GM11168 (cell line): ENCODE measurements around the gene ANKS1B.
"Not testable (repeated sequence)": the region's sequence is repeated elsewhere in the genome, so short reads cannot be mapped to it uniquely, and the experiment has no call there.

Experiments
- in situ Hi-C: fragments of 300-500 bp; cut with MboI; formaldehyde crosslinking; loops from one replicate; pipeline ENCODE4 v1.12.0; 2022; ENCODE audit warnings: low sequenced_read_pairs; ENCODE audit not compliant: unreplicated experiment

Gene ANKS1B

DNA sequence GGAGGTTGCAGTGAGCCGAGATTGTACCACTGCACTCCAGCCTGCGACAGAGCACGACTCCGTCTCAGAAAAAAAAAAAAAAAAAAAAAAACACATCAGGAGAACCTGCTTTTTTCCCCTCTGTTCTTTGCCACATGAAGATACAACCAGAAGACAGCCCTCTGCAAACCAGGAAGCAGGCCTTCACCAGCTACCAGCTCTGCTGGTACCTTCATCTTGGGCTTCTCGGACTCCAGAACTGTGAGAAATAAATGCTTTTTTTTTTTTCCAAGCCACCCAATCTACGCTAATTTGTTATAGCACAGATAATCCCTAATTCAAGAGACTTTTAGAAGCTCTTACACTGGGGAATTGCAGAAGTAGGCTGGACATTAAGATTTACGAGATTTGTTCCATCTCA is 216.0 kb downstream of the ANKS1B start:
- in situ Hi-C loops: no loop called here

DNA sequence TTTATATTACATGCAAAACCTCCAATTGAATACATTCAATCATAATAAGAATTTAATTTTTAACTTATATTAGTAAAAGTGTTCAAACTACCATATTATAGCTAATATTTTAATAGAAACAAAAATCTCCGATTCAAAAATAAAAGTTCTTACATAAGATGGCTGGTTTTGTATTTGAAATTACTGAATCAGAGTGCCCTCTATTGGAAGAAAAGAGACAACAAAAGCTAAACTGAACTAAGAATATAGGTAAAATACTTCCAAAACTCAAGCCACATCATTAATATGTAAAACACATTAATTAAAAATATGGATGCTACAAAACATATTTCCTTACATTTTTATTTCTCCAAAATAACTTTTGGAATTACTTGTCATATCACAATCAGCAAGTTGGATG is 216.9 kb downstream of the ANKS1B start:
- in situ Hi-C loops: no loop called here

DNA sequence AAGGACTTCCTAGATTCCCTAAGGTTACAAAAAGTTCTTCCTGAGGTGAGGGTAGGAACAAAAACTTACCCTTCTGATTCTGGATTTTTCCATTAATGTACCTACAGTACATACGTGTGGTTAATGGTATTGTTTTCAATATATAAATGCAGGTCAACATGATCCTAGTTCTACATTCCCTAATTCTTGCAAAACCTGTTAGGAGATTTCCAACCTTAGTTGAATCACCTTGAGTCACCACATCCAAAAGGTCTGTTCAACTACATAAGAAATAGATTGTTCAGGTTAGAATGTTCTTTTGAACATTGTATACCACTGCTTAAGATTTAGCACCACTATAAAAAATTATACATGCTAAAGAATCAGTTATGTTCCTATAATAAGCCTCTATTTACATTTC is 218.3 kb downstream of the ANKS1B start:
- in situ Hi-C loops: no loop called here

DNA sequence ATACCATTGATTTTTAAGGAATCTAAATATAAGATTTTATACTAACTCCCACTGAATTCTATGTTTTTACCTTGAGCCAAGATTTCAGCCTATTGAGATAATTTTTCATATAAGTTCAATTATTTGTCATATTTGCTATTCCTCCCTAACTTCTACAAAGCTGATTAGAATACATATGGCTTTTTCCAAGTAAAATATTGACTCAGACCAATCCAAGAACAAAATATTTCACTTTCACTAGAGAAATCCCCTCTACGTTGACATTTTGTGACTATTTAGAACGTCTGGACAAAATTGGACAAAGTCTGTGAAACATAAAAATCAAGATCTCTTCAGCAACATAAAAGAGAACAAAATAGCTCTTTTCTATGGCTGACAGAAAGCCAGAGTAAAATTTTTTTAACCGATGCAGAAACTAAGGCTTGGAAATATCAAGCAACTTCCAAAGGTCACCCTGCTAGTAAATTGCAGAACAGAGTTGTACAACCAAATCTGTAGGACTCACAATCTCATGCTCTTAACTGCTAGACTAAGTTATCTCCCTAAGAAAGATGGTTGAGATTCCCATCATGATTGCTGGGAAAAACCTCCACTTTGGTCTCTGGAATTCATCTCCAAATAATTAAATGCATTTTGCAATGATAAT is 219.1 kb downstream of the ANKS1B start:
- in situ Hi-C loops: no loop called here

DNA sequence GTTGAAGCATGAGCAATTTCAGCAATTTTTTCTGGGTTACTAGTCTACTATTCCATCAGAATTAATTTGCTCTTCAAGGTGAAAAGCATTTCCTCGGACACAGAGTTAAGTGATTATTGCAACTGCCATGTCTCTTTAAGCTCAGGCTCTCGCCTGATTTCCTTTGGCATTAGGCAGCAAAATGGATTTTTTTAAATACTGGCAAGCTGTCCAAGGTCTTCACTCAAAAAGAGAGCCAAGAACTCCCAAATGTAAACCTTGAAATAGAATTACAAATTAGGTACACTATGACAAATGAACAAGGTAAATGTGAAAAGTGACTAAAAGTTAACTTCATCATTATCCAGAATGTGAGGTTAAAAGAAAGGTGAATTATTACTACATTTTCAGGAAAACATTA is 225.3 kb downstream of the ANKS1B start:
- in situ Hi-C loops: no loop called here

DNA sequence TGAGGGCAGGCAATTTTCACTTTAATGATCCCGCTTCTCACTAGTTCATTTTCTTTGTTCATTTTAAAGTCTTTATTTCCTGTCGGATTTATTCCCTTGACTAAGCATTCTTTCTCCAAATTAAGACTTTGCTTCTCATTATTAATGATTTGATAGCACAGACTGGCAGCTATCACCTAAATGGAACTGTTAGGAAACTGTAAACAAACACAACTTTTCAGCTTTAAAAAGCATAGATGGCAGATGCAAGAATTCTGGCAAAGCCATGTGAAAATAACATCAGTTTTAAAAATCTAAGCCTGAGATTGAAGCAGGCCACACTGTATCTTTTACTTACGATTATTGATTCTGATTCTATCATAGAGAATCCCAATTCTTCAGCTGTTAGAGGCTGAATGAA is 225.7 kb downstream of the ANKS1B start:
- in situ Hi-C loops: no loop called here

DNA sequence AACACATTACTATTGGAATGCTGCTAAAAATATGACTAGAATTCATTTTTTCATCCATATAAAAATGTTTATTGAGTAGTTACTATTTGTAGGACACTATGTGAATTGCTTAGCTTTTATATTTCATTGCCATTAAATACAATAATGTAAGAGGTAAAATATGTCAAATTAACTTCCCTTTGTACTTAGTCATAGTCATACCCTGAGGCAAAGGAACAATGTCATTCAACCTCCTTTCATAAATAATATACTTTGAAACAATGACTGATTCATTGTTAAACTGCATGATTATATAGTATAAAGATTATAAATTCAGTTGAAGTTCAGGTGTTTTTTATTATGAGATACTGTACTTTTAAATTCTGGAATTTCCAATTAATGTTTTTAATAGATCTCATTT is 232.0 kb downstream of the ANKS1B start:
- in situ Hi-C loops: no loop called here

DNA sequence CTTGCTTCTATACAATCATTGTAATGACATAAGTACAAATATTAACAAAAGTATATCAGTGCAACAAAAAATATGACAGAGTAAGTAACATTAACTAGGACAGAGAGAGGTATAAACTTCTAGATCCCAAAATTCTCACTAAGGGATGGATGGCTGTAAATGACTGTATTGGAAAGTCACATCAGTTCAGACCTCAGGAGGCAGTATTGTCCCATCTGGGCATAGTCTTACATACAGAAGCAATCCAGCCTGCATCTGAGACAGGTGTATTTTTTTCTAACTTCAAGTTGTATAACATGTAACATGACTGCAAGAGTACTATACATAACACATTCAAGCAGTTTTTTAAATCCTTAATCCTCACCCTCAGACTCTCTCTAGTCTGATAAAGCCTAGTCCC is 238.2 kb downstream of the ANKS1B start:
- in situ Hi-C loops: no loop called here

DNA sequence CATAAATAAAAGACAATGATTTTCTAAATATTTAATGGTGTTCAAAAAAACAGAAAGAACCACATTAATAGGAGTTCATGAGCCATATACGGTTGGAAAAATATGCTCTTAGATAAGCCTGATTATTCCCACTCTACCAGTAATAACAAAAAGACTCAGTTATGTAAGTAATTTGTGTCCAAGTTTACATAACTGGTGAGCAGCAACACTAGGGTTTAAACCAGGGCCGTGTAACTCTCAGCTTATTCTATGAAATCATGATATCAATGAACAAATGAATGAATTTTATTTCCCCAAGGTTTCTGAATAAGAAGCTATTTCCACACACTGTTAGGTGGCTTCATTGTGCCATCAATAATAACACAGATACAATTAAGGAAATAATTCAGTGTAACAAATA is 238.8 kb downstream of the ANKS1B start:
- in situ Hi-C loops: no loop called here

DNA sequence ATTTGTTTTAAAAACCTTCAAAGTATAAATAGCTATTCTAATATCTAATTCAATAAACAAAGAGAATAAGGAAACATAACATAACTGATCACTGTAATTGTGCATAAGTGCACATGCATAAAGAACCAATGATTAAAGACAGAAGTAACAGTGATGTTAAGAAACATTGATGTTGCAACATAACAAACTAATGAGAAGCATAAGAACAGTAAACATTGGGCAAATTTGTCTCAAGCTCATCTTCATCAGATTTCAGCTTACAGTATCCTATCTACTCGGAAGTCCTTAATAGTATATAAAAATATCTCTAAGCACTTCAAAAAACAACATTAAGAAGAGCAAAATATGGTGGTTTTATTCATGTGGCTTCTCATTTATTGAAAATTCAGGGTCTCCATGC is 239.6 kb downstream of the ANKS1B start:
- in situ Hi-C loops: no loop called here

DNA sequence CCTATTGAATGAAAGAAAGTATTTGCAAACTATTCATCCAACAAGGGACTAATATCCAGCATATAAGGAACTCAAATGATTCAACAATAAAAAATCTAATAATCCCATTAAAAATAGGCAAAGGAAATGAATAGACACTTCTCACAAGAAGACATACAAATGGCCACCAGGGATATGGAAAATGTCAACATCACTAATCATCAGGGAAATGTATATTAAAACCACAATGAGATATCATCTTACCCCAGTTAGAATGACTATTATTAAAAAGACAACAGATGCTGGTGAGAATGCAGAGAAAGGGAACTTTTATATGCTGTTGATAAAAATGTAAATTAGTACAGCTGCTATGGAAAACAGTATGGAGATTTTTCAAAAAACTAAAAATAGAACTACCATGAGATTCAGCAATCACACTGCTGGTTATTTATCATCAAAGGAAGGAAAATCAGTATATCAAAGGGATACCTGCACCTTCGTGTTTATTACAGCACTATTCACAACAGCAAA is 247.9 kb downstream of the ANKS1B start:
- in situ Hi-C loops: no loop called here

DNA sequence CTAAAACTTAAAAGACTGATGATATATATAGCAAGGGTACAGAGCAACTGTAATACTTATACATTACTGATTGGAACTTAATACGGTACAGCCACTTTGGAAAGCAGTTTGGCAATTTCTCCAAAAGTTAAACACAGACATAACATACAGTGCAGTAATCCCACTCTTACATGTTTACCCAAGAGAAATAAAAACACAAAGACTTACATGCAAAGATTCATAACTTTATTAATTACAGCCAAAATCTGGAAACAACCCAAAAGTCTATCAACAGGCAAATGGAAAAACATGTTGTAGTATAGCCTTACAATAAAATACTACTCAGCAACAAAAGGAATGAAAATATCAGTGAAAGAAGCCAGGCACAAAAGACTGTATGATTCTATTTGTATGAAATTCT is 252.6 kb downstream of the ANKS1B start:
- in situ Hi-C loops: no loop called here

DNA sequence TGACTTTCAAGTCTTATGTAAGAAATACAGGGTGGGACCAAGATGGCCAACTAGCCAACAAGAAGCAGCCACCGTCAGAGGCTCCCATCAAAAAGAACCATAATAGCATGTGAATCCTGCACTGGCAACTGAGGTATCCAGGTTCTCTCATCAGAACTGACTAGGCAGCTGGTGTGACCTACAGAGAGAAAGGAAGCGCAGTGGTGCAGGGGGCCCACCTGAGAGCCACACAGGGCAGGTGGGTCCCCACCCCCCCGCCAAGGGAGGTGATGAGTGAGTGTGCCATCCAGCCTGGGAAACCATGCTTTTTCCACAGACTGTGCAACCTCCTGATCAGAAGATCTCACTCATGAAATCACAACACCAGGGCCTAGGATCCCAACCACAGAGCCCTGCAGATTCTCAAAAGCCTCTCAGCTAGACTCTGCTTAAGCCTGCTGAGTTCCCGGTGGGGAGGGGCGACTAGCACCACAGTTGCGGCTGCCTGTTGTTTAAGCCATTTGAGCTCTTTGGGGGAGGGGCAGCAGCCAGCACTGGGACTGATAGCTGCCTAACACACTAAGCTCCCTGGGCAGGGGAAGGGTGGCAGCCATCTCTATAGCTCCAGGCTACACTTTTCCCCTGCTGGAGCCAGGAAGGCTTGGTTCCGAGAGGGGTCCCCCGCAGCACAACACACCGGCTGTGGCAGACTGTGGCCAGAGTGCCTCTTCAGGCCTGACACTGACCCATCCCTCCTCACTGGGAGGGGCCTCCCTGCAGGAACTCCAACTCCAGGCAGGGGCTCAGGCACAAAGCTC is 261.8 kb downstream of the ANKS1B start:
- in situ Hi-C loops: no loop called here

DNA sequence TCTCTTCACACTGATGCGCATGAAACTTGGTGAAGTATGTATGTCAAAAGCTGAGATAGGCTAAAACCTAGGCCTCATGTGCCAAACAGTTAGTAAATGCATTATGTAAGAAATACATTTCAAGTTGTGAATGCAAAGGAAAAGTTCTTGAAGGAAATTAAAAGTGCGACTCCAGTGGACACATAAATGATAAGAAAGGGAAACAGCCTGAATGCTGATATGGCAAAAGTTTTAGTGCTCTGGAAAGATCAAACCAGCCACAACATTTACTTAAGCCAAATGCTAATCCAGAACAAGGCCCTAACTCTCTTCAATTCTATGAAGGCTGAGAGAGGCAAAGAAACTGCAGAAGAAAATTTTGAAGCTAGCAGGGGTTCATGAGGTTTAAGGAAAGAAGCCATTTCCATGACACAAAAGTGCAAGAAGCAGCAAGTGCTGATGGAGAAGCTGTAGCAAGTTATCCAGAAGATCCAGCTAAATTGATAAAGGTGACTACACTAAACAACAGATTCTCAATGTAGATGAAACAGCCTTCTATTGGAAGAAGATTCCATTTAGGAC is 262.9 kb downstream of the ANKS1B start:
- in situ Hi-C loops: no loop called here

DNA sequence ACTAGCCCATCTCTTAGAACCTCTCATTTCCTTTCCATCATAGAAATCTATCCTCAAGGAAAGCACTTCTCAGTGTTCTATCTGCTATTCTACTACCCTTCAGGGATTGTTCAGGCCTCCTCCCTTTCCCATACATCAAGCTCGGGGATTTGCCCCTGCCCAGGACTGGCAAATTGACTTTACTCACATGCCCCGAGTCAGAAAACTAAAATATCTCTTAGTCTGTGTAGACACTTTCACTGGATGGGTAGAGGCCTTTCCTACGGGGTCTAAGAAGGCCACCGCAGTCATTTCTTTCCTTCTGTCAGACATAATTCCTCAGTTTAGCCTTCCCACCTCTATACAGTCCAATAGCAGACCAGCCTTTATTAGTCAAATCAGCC is 264.7 kb downstream of the ANKS1B start:
- in situ Hi-C loops: not testable (repeated sequence)

DNA sequence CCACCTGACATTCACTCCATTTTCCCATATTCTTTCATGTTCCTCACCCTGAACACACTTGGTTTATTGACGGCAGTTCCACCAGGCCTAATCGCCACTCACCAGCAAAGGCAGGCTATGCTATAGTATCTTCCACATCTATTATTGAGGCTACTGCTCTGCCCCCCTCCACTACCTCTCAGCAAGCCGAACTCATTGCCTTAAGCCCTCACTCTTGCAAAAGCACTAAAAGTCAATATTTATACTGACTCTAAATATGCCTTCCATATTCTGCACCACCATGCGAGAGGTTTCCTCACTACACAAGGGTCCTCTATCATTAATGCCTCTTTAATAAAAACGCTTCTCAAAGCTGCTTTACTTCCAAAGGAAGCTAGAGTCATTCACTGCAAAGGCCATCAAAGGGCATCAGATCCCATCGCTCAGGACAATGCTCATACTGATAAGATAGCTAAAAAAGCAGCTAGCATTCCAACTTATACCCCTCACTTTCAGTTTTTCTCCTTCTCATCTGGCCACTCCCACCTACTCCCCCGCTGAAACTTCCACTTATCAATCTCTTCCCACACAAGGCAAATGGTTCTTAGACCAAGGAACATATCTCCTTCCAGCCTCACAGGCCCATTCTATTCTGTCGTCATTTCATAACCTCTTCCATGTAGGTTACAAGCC is 265.2 kb downstream of the ANKS1B start:
- in situ Hi-C loops: not testable (repeated sequence)

DNA sequence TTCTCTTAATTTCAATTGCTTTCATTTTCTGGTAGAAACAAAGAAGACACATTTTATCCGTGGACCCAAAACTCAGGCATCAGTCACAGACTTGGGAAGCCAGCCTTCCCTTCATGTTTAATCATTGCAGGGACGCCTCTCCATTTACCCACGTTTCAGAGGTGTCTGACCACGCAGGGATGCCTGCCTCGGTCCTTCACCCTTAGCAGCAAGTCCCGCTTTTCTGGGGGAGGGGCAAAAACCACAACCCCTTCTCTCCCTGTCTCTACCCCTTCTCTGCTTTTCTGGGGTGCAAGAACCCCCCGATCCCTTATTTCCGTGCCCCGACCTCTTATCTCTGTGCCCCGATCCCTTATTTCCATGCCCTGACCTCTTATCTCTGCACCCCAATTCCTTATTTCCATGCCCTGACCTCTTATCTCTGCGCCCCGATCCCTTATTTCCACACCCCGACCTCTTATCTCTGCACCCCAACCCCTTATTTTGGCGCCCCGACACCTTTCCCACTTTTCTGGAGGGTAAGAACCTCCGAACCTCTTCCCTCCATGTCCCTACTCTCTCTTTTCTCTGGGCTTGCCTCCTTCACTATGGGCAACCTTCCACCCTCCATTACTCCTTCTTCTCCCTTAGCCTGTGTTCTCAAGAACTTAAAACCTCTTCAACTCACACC is 268.8 kb downstream of the ANKS1B start:
- in situ Hi-C loops: not testable (repeated sequence)

DNA sequence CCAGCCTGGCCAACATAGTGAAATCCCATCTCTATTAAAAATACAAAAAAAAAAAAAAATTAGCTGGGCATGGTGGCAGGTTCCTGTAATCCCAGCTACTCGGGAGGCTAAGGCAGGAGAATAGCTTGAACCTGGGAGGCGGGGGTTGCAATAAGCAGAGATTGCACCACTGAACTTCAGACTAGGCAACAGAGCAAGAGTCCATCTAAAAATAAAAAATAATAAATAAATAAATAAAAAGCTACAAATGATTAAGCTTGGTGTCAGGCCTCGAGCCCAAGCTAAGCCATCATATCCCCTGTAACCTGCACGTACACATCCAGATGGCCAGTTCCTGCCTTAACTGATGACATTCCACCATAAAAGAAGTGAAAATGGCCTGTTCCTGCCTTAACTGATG is 269.8 kb downstream of the ANKS1B start:
- in situ Hi-C loops: not testable (repeated sequence)

DNA sequence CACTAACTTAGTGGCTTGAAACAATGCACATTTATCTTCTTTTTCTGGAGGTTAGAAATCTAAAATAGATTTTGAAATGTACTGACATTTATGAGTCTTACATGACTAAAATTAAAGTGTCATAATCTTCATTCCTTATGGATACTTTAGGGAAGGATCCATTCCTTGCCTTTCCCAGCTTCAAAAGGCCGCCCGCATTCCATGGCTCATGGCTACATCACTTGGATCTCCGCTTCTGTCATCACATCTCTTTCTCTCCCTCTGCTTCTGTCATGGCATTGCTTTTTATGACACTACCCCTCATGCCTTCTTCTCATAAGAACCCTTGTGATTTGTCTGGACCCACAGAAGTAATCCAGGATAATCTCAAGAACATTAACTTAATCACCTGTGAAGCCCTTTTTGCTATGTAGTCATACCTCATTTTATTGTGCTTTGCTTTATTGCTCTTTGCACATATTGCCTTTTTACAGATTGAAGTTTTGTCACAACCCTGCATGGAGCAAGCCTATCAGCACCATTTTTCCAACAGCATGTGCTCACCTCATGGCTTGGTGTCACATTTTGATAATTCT is 270.7 kb downstream of the ANKS1B start:
- in situ Hi-C loops: no loop called here

DNA sequence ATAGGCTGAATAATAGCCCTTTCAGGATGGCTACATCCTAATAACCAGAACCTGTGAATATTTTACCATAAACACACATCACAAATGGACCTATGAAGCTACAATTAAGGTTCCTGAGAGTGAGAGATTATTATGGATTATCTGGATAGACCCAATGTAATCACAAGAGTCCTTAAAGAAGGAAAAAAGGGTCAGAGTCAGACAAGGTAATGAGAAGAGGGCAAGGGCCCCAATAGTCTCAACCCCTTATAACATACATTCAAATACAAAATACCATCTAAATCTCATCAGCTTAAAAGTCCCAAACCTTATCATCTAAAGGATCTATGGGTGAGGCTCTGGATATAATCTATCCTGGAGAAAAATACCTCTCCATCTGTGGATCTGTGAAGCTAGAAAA is 272.5 kb downstream of the ANKS1B start:
- in situ Hi-C loops: no loop called here
